Upper lobe of left lung (tissue), 4 donors: ENCODE data around the gene CENPM.

ENCODE experiments used
- CTCF ChIP-seq, 6 experiments: fragments of 450-650 bp in 4 of 6; fragments of 200-600 bp in 2 of 6; sonication (generic) in 2 of 6; IDR thresholded peaks; one replicate each; pipeline ENCODE4 v1.5.1; 2016 to 2019; ENCODE audit warnings: antibody characterized with exemption in 6 of 6
- POLR2A ChIP-seq, 4 donors: fragments of 450-650 bp; IDR thresholded peaks; one replicate each; pipeline ENCODE4 v1.5.1; 2016 to 2017; ENCODE audit warnings: antibody characterized with exemption in 4 of 4, mild to moderate bottlenecking in 2 of 4
- POLR2AphosphoS5 ChIP-seq, 2 donors: sonication (generic); formaldehyde crosslinking; IDR thresholded peaks; one replicate each; pipeline ENCODE4 v1.5.1; 2017; ENCODE audit warnings: antibody characterized with exemption in 2 of 2

- TF ChIP-seq POLR2A (IDR thresholded peaks at IDR 0.05), result no peak
- no peak for TF ChIP-seq CTCF (IDR thresholded peaks at IDR 0.05)
- TF ChIP-seq POLR2AphosphoS5 (IDR thresholded peaks at IDR 0.05), result no peak
Observed at GRCh38 chr22:41917903-41918791, 28.8 kb downstream of the CENPM start.
